PC-9 (cell line): Measurements from ENCODE around the gene NATD1.

ENCODE experiments used
- CTCF ChIP-seq: fragments of 200-600 bp; sonication (generic); conservative IDR thresholded peaks from 2 replicates; pipeline ENCODE4 v1.6.1; 2017; ENCODE audit warnings: mixed run types, antibody characterized with exemption, mild to moderate bottlenecking, moderate library complexity
- EZH2 ChIP-seq: fragments of 200-600 bp; sonication (generic); IDR thresholded peaks from 2 replicates; pipeline ENCODE4 v1.8.0; 2017; ENCODE audit warnings: antibody characterized with exemption, low read depth

DNA sequence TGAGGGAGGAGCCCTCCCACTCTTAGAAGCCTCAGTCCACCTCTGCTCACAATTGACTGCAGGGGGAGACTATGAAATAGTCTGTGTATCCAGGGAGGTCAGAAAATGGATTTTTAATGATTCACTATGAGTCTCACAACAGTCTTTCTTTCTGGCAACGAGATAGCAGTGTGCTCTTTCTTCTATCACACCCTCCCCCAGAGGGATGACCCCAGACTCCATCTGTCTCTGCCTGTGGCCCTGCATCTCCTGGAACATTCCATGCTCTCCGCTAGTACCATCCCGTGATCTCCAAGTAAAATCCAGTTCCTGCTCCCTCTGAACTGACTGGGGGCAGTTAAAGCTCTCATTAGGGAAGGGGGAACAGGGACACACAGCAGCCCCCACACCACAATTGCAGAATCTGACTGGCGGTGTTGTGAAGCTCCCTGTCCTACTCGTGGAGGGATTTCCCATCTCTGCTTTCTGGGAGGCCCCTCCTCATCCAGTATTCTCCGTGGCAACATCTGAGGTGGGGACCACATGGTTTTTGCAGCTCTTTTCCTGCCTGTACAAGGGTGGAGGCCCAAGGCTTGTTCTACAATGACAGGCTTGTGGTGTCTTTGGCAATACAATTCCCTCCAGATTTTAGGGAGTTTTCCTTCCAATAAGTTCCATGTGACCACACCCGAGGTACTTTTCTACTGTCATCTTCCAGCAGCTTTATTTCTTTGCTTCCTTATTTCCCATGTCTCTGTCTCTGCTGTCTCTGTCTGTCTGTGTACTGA lies 19.4 kb downstream of the NATD1 start:
- TF ChIP-seq CTCF (no peak), EZH2 (no peak)
